Activated CD4-positive, alpha-beta T cell treated with anti-CD3 and anti-CD28 coated beads, Interleukin-2, amount 50 U/mL, for 24 hours (primary cell): Measurements from ENCODE around the gene RBBP8.
A peak's percentile ranks its signal among the peaks of the same experiment; 100 is the strongest.
"Not testable (repeated sequence)": the region's sequence is repeated elsewhere in the genome, so short reads cannot be mapped to it uniquely, and the experiment has no call there.

ENCODE experiments used
- DNase-seq, 2 donors: peaks; one replicate each; pipeline ENCODE4 v3.0.0-alpha.2; 2020; ENCODE audit warnings: low read depth in 1 of 2, low spot score in 1 of 2

RBBP8 gene

GRCh38 chr18:22933206-22933965, at the start of gene RBBP8:
TSS of gene RBBP8 (plus strand) at chr18:22933328. CDS start at chr18:22936852, 3,524 bp downstream.
- DNase-seq = peak; percentile 73 to 75

GRCh38 chr18:22883827-22884226, 49.3 kb upstream of the RBBP8 start:
- DNase-seq = no peak

GRCh38 chr18:22885694-22886093, 47.4 kb upstream of the RBBP8 start:
- not testable (repeated sequence) for DNase-seq

GRCh38 chr18:22899421-22899820, 33.7 kb upstream of the RBBP8 start:
- DNase-seq = no peak

GRCh38 chr18:22900558-22901238, 32.4 kb upstream of the RBBP8 start:
- no peak for DNase-seq

GRCh38 chr18:22902093-22902492, 31.0 kb upstream of the RBBP8 start:
- DNase-seq = no peak

- not testable (repeated sequence) for DNase-seq
Measured at GRCh38 chr18:22903248-22903647, 29.9 kb upstream of the RBBP8 start.

GRCh38 chr18:22912149-22912548, 21.0 kb upstream of the RBBP8 start:
- no peak for DNase-seq

- no peak for DNase-seq
Measured at GRCh38 chr18:22912835-22913234, 20.3 kb upstream of the RBBP8 start.

GRCh38 chr18:22913861-22914260, 19.3 kb upstream of the RBBP8 start:
- DNase-seq = no peak

- DNase-seq = no peak
Measured at GRCh38 chr18:22914633-22915032, 18.5 kb upstream of the RBBP8 start.

GRCh38 chr18:22915337-22915736, 17.8 kb upstream of the RBBP8 start:
- DNase-seq = no peak

GRCh38 chr18:22921772-22922171, 11.4 kb upstream of the RBBP8 start:
- DNase-seq = no peak

- DNase-seq = no peak
Measured at GRCh38 chr18:22924589-22924988, 8.5 kb upstream of the RBBP8 start.

GRCh38 chr18:22926454-22926853, 6.7 kb upstream of the RBBP8 start:
- DNase-seq = no peak

- DNase-seq = no peak
Measured at GRCh38 chr18:22928339-22928738, 4.8 kb upstream of the RBBP8 start.

- peak; percentile 49 to 68 for DNase-seq
Measured at GRCh38 chr18:22930089-22930713, 2.9 kb upstream of the RBBP8 start.

- DNase-seq = no peak
Measured at GRCh38 chr18:22932885-22933205, 283 bp upstream of the RBBP8 start.

GRCh38 chr18:22933966-22934423, 867 bp downstream of the RBBP8 start:
- no peak for DNase-seq

GRCh38 chr18:22934789-22935188, 1.7 kb downstream of the RBBP8 start:
- DNase-seq = no peak

- no peak for DNase-seq
Measured at GRCh38 chr18:22935431-22935830, 2.3 kb downstream of the RBBP8 start.

GRCh38 chr18:22936515-22936914, 3.4 kb downstream of the RBBP8 start:
- DNase-seq = no peak
